SH-SY5Y (cell line): Measurements from ENCODE around the gene KCNJ6.

Experiments used
- GATA2 ChIP-seq: IDR thresholded peaks from 2 replicates; pipeline ENCODE4 v1.6.1; 2011; ENCODE audit warnings: mild to moderate bottlenecking, low read depth, low read length
- GATA3 ChIP-seq: IDR thresholded peaks from 2 replicates; pipeline ENCODE4 v1.6.1; 2011; ENCODE audit warnings: low read depth, mild to moderate bottlenecking, low read length, moderate library complexity

- no peak for TF ChIP-seq GATA3
- TF ChIP-seq GATA2: no peak
Measured at GRCh38 chr21:37686991-37687810, 229.1 kb downstream of the KCNJ6 start.
